A549 (cell line): ENCODE results near the gene FBXO21. TPM values are rescaled to one million over a fixed set of nuclear protein-coding genes. Genes with fewer than 3 reads are reported as not detected.
A peak's percentile ranks its signal among the peaks of the same experiment; 100 is the strongest.

Experiments
- ATAC-seq, 2 experiments: fragments of 200-7000 bp in 1 of 2; fragments of >200 bp in 1 of 2; cut with Nextera tagmentation in 1 of 2; cut with Tn5 transposase in 1 of 2; 3 replicates each; pipeline versions ENCODE4 v1.8.0 to v1.9.1; 2018 to 2020; ENCODE audit warnings: mild to moderate bottlenecking in 1 of 2, moderate library complexity in 1 of 2
- CTCF ChIA-PET: fragments of 300-600 bp; sonication (Branson Sonifier 250); formaldehyde crosslinking; extraction: SDS; loops from one replicate; lab custom pipeline; 2021; ENCODE audit warnings: antibody characterized with exemption, inconsistent platforms; lab: Yijun Ruan, JAX
- POLR2A ChIA-PET: fragments of 350-600 bp; formaldehyde crosslinking; extraction: SDS; loops from one replicate; lab custom pipeline; 2021; ENCODE audit warnings: antibody characterized with exemption, inconsistent platforms; lab: Yijun Ruan, JAX
- DNase-seq, 2 experiments: peaks; one replicate each; pipeline versions ENCODE4 v3.0.0 to v3.0.0-alpha.2; 2011 to 2016; ENCODE audit warnings: low read depth in 1 of 2, low spot score in 1 of 2
- FAIRE-seq: peaks from 2 replicates; lab custom pipeline; 2011; peaks lifted over from hg19 to GRCh38; lab: Jason Lieb, UNC
- H3K27ac ChIP-seq, 2 experiments: fragments of >200 bp; sonication (Bioruptor Twin); formaldehyde crosslinking; 3 replicates each; pipeline ENCODE4 v1.5.1; 2016 to 2017
- H3K4me1 ChIP-seq: fragments of >200 bp; sonication (Bioruptor Twin); formaldehyde crosslinking; 3 replicates; pipeline ENCODE4 v1.6.1; 2016
- H3K4me2 ChIP-seq: fragments of >200 bp; sonication (Bioruptor Twin); formaldehyde crosslinking; 3 replicates; pipeline ENCODE4 v1.6.1; 2016
- H3K4me3 ChIP-seq: fragments of >200 bp; sonication (Bioruptor Twin); formaldehyde crosslinking; 3 replicates; pipeline ENCODE4 v1.5.1; 2016
- H3K9me3 ChIP-seq: fragments of >200 bp; sonication (Bioruptor Twin); formaldehyde crosslinking; 3 replicates; pipeline ENCODE4 v1.6.1; 2016
- ATOH8 ChIP-seq: fragments of 250-450 bp; sonication (Bioruptor Pico); IDR thresholded peaks from 2 replicates; pipeline ENCODE4 v1.5.0; 2020; ENCODE audit warnings: low read depth, mild to moderate bottlenecking, moderate library complexity
- CEBPB ChIP-seq, 2 experiments: fragments of >200 bp in 1 of 2; sonication (Bioruptor Twin) in 1 of 2; formaldehyde crosslinking in 1 of 2; IDR thresholded peaks; 2 replicates each; pipeline ENCODE4 v1.6.1; 2012 to 2016
- CHD2 ChIP-seq: fragments of 150-350 bp; IDR thresholded peaks from 2 replicates; pipeline ENCODE4 v1.6.1; 2014; ENCODE audit warnings: low read length; ENCODE audit not compliant: partially characterized antibody
- E2F6 ChIP-seq: IDR thresholded peaks from 2 replicates; pipeline ENCODE4 v1.6.1; 2012; ENCODE audit warnings: low read depth, borderline replicate concordance
- EHMT2 ChIP-seq: fragments of 200-600 bp; sonication (generic); IDR thresholded peaks from 2 replicates; pipeline ENCODE4 v1.6.1; 2016; ENCODE audit warnings: antibody characterized with exemption, low read depth, mild to moderate bottlenecking, moderate library complexity
- FOXS1 ChIP-seq: fragments of 250-450 bp; sonication (Bioruptor Pico); IDR thresholded peaks from 2 replicates; pipeline ENCODE4 v1.5.0; 2020; ENCODE audit warnings: mild to moderate bottlenecking, moderate library complexity
- HOXA7 ChIP-seq: fragments of 250-450 bp; sonication (Bioruptor Pico); IDR thresholded peaks from 2 replicates; pipeline ENCODE4 v1.5.0; 2020; ENCODE audit warnings: mild to moderate bottlenecking, moderate library complexity
- JUNB ChIP-seq: fragments of >200 bp; sonication (Bioruptor Twin); formaldehyde crosslinking; IDR thresholded peaks from 2 replicates; pipeline ENCODE4 v1.6.1; 2016
- KDM5A ChIP-seq: fragments of 200-600 bp; sonication (generic); IDR thresholded peaks from 2 replicates; pipeline ENCODE4 v1.6.1; 2016; ENCODE audit warnings: antibody characterized with exemption, mild to moderate bottlenecking
- MAZ ChIP-seq: fragments of 150-350 bp; IDR thresholded peaks from 2 replicates; pipeline ENCODE4 v1.6.1; 2014; ENCODE audit warnings: antibody characterized with exemption, low read depth, low read length, borderline replicate concordance
- NR3C1 ChIP-seq: fragments of >200 bp; sonication (Bioruptor Twin); formaldehyde crosslinking; IDR thresholded peaks from 3 replicates; pipeline ENCODE4 v1.6.1; 2017
- RCOR1 ChIP-seq: fragments of 150-350 bp; IDR thresholded peaks from 2 replicates; pipeline ENCODE4 v1.6.1; 2014; ENCODE audit warnings: antibody characterized with exemption, low read length, low read depth
- REST ChIP-seq: fragments of 200-600 bp; sonication (generic); IDR thresholded peaks from 2 replicates; pipeline ENCODE4 v1.6.1; 2016; ENCODE audit warnings: antibody characterized with exemption, mild to moderate bottlenecking, moderate library complexity
- SMC3 ChIP-seq: fragments of >200 bp; sonication (Bioruptor Twin); formaldehyde crosslinking; IDR thresholded peaks from 3 replicates; pipeline ENCODE4 v1.6.1; 2018; ENCODE audit warnings: inconsistent platforms
- TFCP2L1 ChIP-seq: fragments of 250-450 bp; sonication (Bioruptor Pico); IDR thresholded peaks from 2 replicates; pipeline ENCODE4 v1.5.0; 2021; ENCODE audit warnings: mild to moderate bottlenecking
- TP53 ChIP-seq: fragments of 250-450 bp; sonication (Bioruptor Pico); IDR thresholded peaks from 2 replicates; pipeline ENCODE4 v1.5.0; 2021; ENCODE audit warnings: mild to moderate bottlenecking, moderate library complexity
- WGBS: methylation state at CpG from one replicate; pipeline ENCODE4 v1.1.6; 2017; ENCODE audit errors: missing lambda C conversion rate; 5-methylcytosine and 5-hydroxymethylcytosine counted together
- polyA plus RNA-seq, 4 experiments: library from polyadenylated mRNA; depleted of rRNA in 3 of 4; stranded (reverse); fragments of >200 nt; fragmentation: RNase III in 1 of 4; extraction: RNeasy Plus Mini Kit Qiagen cat#74134 plus additional on column Dnase treatment in 1 of 4; gene quantifications; 2 replicates in 3 of 4; 3 replicates in 1 of 4; pipeline ENCODE4 v1.2.3, GENCODE V29; 2011 to 2017
- TF ChIP-seq, protein P1 (sequence below): fragments of 450-650 bp; IDR thresholded peaks from 2 replicates; pipeline ENCODE4 v1.6.1; 2014; ENCODE audit warnings: antibody characterized with exemption

FBXO21 gene
- polyA plus RNA-seq, 2 of the 4 experiments (the other 2 are of a cell fraction) = 33.2 to 62.4 TPM

GRCh38 chr12:117162167-117162539, 28.1 kb downstream of the FBXO21 start:
- no peak for FAIRE-seq
- CTCF ChIA-PET = interaction anchor here (0.9 kb wide), 1 partner anchor 11 kb away, joined by 5 read pairs; no protein-coding TSS in a partner anchor

DNA sequence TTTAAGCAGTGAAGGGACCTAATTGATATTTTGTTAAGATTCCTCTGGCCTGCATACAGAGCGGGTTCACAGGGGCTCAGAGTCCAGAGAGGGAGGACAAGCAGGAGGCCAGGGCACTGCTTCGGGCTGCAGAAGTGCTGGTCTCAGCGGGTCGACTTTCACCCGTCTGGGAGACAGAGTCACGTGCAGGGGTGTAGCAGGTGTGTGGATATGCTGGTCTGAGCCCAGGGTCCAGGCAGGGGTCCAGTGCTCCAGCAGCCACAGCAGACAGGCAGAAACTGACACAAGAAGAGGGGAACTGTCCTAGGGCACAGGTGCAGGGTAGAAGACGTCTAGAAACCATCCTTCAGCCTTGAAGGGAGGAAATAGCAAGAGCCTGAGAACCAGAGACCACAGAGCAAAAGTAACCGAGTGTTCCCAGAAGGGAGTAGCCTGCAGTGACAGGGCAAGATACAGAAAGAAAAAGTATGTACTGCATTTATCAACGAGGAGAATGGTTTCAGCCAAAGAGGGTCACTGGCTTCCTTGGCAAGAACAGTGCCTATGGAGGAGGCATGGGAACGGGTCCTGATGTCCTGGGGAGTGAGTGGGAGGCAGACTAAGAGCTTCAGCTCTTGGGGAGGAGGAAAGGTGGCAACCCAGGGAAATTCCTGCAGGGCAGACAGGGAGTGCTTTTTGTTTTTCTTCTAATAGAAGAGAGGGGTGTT, 28.7 kb downstream of the FBXO21 start:
- DNase-seq (no peak), ATAC-seq (no peak), FAIRE-seq (no peak)
- no peak overlapping the region for H3K4me3 ChIP-seq
- H3K4me2 ChIP-seq = no peak overlapping the region
- peak overlapping the region in 1 of 2 experiments; percentile 80; a peak in 1 of 6 replicates for H3K27ac ChIP-seq
- POLR2A ChIA-PET = no interaction called here
- WGBS = 86% methylated on average over 10 of the region's 10 CpGs
- peaks cover 22% of the 10 kb centered on the region for H3K4me1 ChIP-seq
- no peaks in the 10 kb centered on the region for H3K9me3 ChIP-seq
- TF ChIP-seq TP53 = no peak
- no peak for TF ChIP-seq ATOH8 (CRISPR knock-in tag)
- TF ChIP-seq RCOR1 = no peak
- no peak for TF ChIP-seq TFCP2L1 (CRISPR knock-in tag)
- no peak for TF ChIP-seq CEBPB (IDR thresholded peaks at IDR 0.05)
- no peak for TF ChIP-seq CHD2
- TF ChIP-seq MAZ = no peak
- TF ChIP-seq JUNB = no peak
- TF ChIP-seq SMC3 = no peak
- no peak for TF ChIP-seq NR3C1
- CTCF ChIA-PET = no interaction called here

More at GRCh38 chr12:117162167-117162539, 28.1 kb downstream of the FBXO21 start:
- ATAC-seq (no peak), DNase-seq (no peak)
- Histone ChIP-seq H3K27ac (peak overlapping the region in 1 of 2 experiments; percentile 4; a peak in 1 of 6 replicates), H3K9me3 (no peaks in the 10 kb centered on the region), H3K4me1 (peaks cover 22% of the 10 kb centered on the region), H3K4me3 (no peak overlapping the region), H3K4me2 (no peak overlapping the region)
- 94% methylated on average over 8 of the region's 8 CpGs for WGBS
- no peak for TF ChIP-seq CHD2
- TF ChIP-seq FOXS1 (CRISPR knock-in tag) = no peak
- no peak for TF ChIP-seq KDM5A
- TF ChIP-seq EHMT2 = no peak
- TF ChIP-seq SMC3 = no peak
- no peak for TF ChIP-seq REST
- TF ChIP-seq HOXA7 (CRISPR knock-in tag) = no peak
- TF ChIP-seq, protein P1, sequence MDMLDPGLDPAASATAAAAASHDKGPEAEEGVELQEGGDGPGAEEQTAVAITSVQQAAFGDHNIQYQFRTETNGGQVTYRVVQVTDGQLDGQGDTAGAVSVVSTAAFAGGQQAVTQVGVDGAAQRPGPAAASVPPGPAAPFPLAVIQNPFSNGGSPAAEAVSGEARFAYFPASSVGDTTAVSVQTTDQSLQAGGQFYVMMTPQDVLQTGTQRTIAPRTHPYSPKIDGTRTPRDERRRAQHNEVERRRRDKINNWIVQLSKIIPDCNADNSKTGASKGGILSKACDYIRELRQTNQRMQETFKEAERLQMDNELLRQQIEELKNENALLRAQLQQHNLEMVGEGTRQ = no peak
- no peak for TF ChIP-seq E2F6
- POLR2A ChIA-PET = no interaction called here
